Tibial nerve (tissue), 4 donors: Measurements from ENCODE around the gene ZNF148. TPM values are rescaled to one million over a fixed set of nuclear protein-coding genes. Genes with fewer than 3 reads are reported as not detected.

Experiments
- DNase-seq, 2 donors: peaks; one replicate each; pipeline ENCODE4 v3.0.0-alpha.2; 2019; ENCODE audit warnings: low spot score in 2 of 2
- H3K27ac ChIP-seq, 4 donors: fragments of 200-600 bp; sonication (generic) in 3 of 4; one replicate each; pipeline ENCODE4 v1.5.1; 2017 to 2019; ENCODE audit warnings: mild to moderate bottlenecking in 1 of 4
- H3K27me3 ChIP-seq, 2 donors: fragments of 200-600 bp; sonication (generic) in 1 of 2; one replicate each; pipeline versions ENCODE4 v1.5.1 to v1.6.0; 2017 to 2019
- H3K36me3 ChIP-seq, 3 donors: fragments of 200-600 bp; sonication (generic); one replicate each; pipeline ENCODE4 v1.5.1; 2018 to 2019
- H3K4me1 ChIP-seq, 4 donors: fragments of 200-600 bp; sonication (generic) in 3 of 4; one replicate each; pipeline ENCODE4 v1.5.1; 2017 to 2019
- H3K4me3 ChIP-seq, 4 donors: fragments of 200-600 bp; sonication (generic) in 3 of 4; one replicate each; pipeline ENCODE4 v1.5.1; 2017 to 2019; ENCODE audit warnings: mild to moderate bottlenecking in 1 of 4, moderate library complexity in 1 of 4
- H3K9me3 ChIP-seq, 4 donors: fragments of 200-600 bp; sonication (generic) in 3 of 4; one replicate each; pipeline ENCODE4 v1.5.1; 2017 to 2019
- CTCF ChIP-seq, 5 experiments: fragments of 200-600 bp in 3 of 5; fragments of 450-650 bp in 2 of 5; sonication (generic) in 3 of 5; IDR thresholded peaks; one replicate each; pipeline ENCODE4 v1.5.1; 2016 to 2019; ENCODE audit warnings: antibody characterized with exemption in 5 of 5, mild to moderate bottlenecking in 3 of 5, moderate library complexity in 2 of 5
- EP300 ChIP-seq, 2 donors: sonication (generic); formaldehyde crosslinking; IDR thresholded peaks; one replicate each; pipeline ENCODE4 v1.6.1; 2017; ENCODE audit warnings: antibody characterized with exemption in 2 of 2, mild to moderate bottlenecking in 1 of 2
- POLR2A ChIP-seq, 2 donors: fragments of 450-650 bp; IDR thresholded peaks; one replicate each; pipeline ENCODE4 v1.6.1; 2017; ENCODE audit warnings: antibody characterized with exemption in 2 of 2, mild to moderate bottlenecking in 2 of 2, moderate library complexity in 2 of 2
- WGBS, 2 donors: methylation state at CpG; one replicate each; pipeline ENCODE4 v1.1.5; 2018; 5-methylcytosine and 5-hydroxymethylcytosine counted together
- total RNA-seq, 4 donors: library from RNA; depleted of rRNA; stranded (reverse); fragments of >200 nt; gene quantifications; one replicate each; pipeline ENCODE4 v1.1.0, GENCODE V29; 2016

Gene ZNF148
- total RNA-seq, 4 donors from 2014 or later, result 19.5 to 28.0 (median 24.0) TPM

GRCh38 chr3:125281381-125281780 is 93.7 kb downstream of the ZNF148 start:
- 38 to 48% methylated on average over 1 of the region's 1 CpG for WGBS, 2 donors
- no peak overlapping the region for H3K27ac ChIP-seq
- no peak for TF ChIP-seq POLR2A (IDR thresholded peaks at IDR 0.05)
- TF ChIP-seq EP300 (IDR thresholded peaks at IDR 0.05), result no peak
- TF ChIP-seq CTCF (IDR thresholded peaks at IDR 0.05), result no peak

GRCh38 chr3:125280668-125281361 is 94.3 kb downstream of the ZNF148 start:
- WGBS, 2 donors, result 78 to 80% methylated on average over 2 of the region's 2 CpGs
- Histone ChIP-seq H3K9me3 (no peaks in the 10 kb centered on the region), H3K27me3 (no peaks in the 10 kb centered on the region), H3K36me3 (peaks cover 0 to 5% (median 0%) of the 10 kb centered on the region in 3 donors), H3K27ac (no peak overlapping the region), H3K4me3 (no peak overlapping the region), H3K4me1 (peaks cover 0 to 13% (median 2%) of the 10 kb centered on the region in 4 donors)
- TF ChIP-seq CTCF (IDR thresholded peaks at IDR 0.05), result no peak
- TF ChIP-seq POLR2A (IDR thresholded peaks at IDR 0.05), result no peak
- no peak for TF ChIP-seq EP300 (IDR thresholded peaks at IDR 0.05)
- DNase-seq, result no peak

More at GRCh38 chr3:125281381-125281780, 93.7 kb downstream of the ZNF148 start:
- Histone ChIP-seq H3K36me3 (peaks cover 0 to 2% (median 0%) of the 10 kb centered on the region in 3 donors), H3K4me1 (peaks cover 0 to 13% (median 2%) of the 10 kb centered on the region in 4 donors), H3K9me3 (no peaks in the 10 kb centered on the region), H3K27me3 (no peaks in the 10 kb centered on the region), H3K4me3 (no peak overlapping the region)
- DNase-seq, result no peak

GRCh38 chr3:125278155-125278554 is 97.0 kb downstream of the ZNF148 start:
- Histone ChIP-seq H3K4me3 (no peak overlapping the region), H3K4me1 (peaks cover 0 to 13% (median 2%) of the 10 kb centered on the region in 4 donors), H3K27ac (no peak overlapping the region), H3K36me3 (peaks cover 0 to 5% (median 0%) of the 10 kb centered on the region in 3 donors), H3K27me3 (no peaks in the 10 kb centered on the region), H3K9me3 (no peaks in the 10 kb centered on the region)
- 95 to 97% methylated on average over 2 of the region's 2 CpGs for WGBS, 2 donors
- TF ChIP-seq POLR2A (IDR thresholded peaks at IDR 0.05), result no peak
- no peak for TF ChIP-seq EP300 (IDR thresholded peaks at IDR 0.05)
- TF ChIP-seq CTCF (IDR thresholded peaks at IDR 0.05), result no peak
- DNase-seq, result no peak

GRCh38 chr3:125271127-125271526 is 104.0 kb downstream of the ZNF148 start:
- Histone ChIP-seq H3K4me3 (no peak overlapping the region), H3K4me1 (no peaks in the 10 kb centered on the region), H3K27me3 (no peaks in the 10 kb centered on the region), H3K36me3 (peaks cover 0 to 19% (median 0%) of the 10 kb centered on the region in 3 donors), H3K9me3 (peaks cover 0 to 3% (median 0%) of the 10 kb centered on the region in 4 donors), H3K27ac (no peak overlapping the region)
- TF ChIP-seq EP300 (IDR thresholded peaks at IDR 0.05) (no peak), POLR2A (IDR thresholded peaks at IDR 0.05) (no peak), CTCF (IDR thresholded peaks at IDR 0.05) (no peak)
- DNase-seq, result no peak
- 73 to 78% methylated on average over 7 of the region's 7 CpGs for WGBS, 2 donors

- TF ChIP-seq POLR2A (IDR thresholded peaks at IDR 0.05) (no peak), CTCF (IDR thresholded peaks at IDR 0.05) (no peak), EP300 (IDR thresholded peaks at IDR 0.05) (no peak)
- WGBS, 2 donors, result 94 to 97% methylated on average over 1 of the region's 1 CpG
These were observed 107.7 kb downstream of the ZNF148 start for GRCh38 chr3:125267460-125267859.

More at GRCh38 chr3:125267460-125267859, 107.7 kb downstream of the ZNF148 start:
- Histone ChIP-seq H3K9me3 (peaks cover 0 to 3% (median 0%) of the 10 kb centered on the region in 4 donors), H3K4me3 (no peak overlapping the region), H3K27me3 (no peaks in the 10 kb centered on the region), H3K27ac (no peak overlapping the region), H3K4me1 (no peaks in the 10 kb centered on the region), H3K36me3 (peaks cover 0 to 24% (median 0%) of the 10 kb centered on the region in 3 donors)
- no peak for DNase-seq
